Nasal cavity respiratory epithelium epithelial cell of viscerocranial mucosa (primary cell): ENCODE results near the gene MEOX2. TPM values are rescaled to one million over a fixed set of nuclear protein-coding genes. Genes with fewer than 3 reads are reported as not detected.

Experiments
- total RNA-seq: library from RNA; depleted of rRNA; stranded (reverse); fragments of >200 nt; gene quantifications from 2 replicates; pipeline ENCODE4 v1.2.3, GENCODE V29; 2014

MEOX2 gene
- not detected in 2 replicates for total RNA-seq

DNA sequence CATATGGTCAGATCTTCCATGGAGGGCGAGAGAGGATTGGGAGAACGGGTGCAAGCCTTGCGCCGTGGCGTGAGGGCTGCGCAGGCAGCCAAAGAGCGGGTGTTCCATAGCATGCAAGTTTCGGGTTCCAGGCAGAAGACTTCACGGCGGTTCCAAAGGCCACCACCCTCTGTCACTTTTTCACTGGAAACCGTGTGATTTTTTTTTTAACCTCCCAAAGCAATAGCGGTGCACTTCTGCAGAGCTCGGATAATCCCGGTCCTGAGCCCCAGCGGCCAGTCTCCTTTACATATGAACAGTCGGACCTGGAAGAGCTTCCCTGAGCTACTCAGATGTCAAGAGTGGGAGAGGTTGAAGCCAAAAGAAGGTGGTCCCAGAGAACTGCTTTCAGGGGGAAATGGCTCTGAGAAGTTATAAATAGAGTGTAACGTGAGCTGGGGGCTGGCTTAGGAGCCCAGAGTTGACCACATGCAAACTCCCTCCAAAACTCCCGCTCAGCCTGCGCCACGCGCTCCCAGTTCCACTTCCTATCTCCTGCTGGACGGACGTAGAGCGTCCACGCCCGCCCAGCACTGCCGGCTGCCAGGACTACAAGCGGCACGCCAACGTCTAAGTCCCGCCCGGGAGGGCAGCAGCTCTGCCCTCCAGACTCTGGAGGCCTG lies at the start of gene MEOX2:
MEOX2 (minus strand) TSS at position 389 of the 662 bp plus-strand sequence; CDS start at position 108, 281 bp downstream.

DNA sequence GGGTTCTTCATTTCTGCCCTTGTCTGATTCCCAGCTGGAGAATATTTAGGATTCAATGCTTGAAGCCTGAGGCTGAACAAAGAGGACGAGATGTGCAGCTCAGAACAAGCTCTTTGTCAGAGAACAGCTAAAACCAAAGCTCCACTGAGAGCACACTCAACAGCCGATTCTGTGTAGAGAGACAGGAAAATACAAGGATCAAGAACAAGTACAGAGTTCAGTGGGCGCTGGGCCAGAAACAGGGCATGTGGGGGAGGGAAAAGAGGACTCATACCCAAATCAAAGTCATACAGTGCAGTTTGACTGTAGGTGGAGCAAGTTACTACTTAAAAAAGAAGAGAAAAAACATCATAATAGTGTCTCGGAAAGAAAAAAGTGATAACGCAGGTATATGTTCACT lies 124.6 kb downstream of the MEOX2 start, which contains the start of gene AGMO:
AGMO (minus strand) TSS at position 181 of the 400 bp plus-strand sequence.

Other genes with a start within 250 kb of the MEOX2 start
- gene AGMO, start 124.7 kb downstream of the MEOX2 start, total RNA-seq, result 0.50 TPM in 1 of 2 replicates, not detected in the other